HepG2 (cell line): ENCODE data around the gene GDF9. TPM values are rescaled to one million over a fixed set of nuclear protein-coding genes. Genes with fewer than 3 reads are reported as not detected.

Source experiments
- CREM ChIP-seq, 2 experiments: sonication (generic) in 1 of 2; formaldehyde crosslinking in 1 of 2; IDR thresholded peaks; 2 replicates each; pipeline versions ENCODE4 v1.4.0 to v1.6.1; 2016 to 2020; ENCODE audit warnings: antibody characterized with exemption in 1 of 2, mild to moderate bottlenecking in 1 of 2, missing genetic modification reagents in 1 of 2
- HMGXB3 ChIP-seq: sonication (generic); formaldehyde crosslinking; IDR thresholded peaks from 2 replicates; pipeline ENCODE4 v1.4.0; 2020; ENCODE audit warnings: missing genetic modification reagents, borderline replicate concordance
- HOXA3 ChIP-seq: sonication (generic); formaldehyde crosslinking; IDR thresholded peaks from 2 replicates; pipeline ENCODE4 v1.5.0; 2020; ENCODE audit warnings: missing genetic modification reagents
- MTERF4 ChIP-seq: sonication (generic); formaldehyde crosslinking; IDR thresholded peaks from 2 replicates; pipeline ENCODE4 v1.8.0; 2023; ENCODE audit warnings: mild to moderate bottlenecking, missing genetic modification reagents
- NFKB2 ChIP-seq: sonication (generic); formaldehyde crosslinking; IDR thresholded peaks from 2 replicates; pipeline ENCODE4 v1.4.0; 2020; ENCODE audit warnings: missing genetic modification reagents, borderline replicate concordance
- PATZ1 ChIP-seq: sonication (generic); formaldehyde crosslinking; IDR thresholded peaks from 2 replicates; pipeline ENCODE4 v1.4.0; 2020; ENCODE audit warnings: missing genetic modification reagents
- PPARG ChIP-seq: conservative IDR thresholded peaks from 2 replicates; pipeline ENCODE4 v1.6.1; 2016; ENCODE audit warnings: missing biosample characterization, missing genetic modification reagents
- SNRNP70 ChIP-seq: fragments of 200-400 bp; formaldehyde crosslinking; IDR thresholded peaks from 2 replicates; pipeline ENCODE4 v1.6.1; 2017; ENCODE audit warnings: mild to moderate bottlenecking, low read depth, low read length, moderate library complexity
- SOX6 ChIP-seq, 2 experiments: fragments of 450-650 bp in 1 of 2; sonication (generic) in 1 of 2; formaldehyde crosslinking in 1 of 2; IDR thresholded peaks; 2 replicates each; pipeline versions ENCODE4 v1.4.0 to v1.6.1; 2017 to 2020; ENCODE audit warnings: antibody characterized with exemption in 1 of 2, mild to moderate bottlenecking in 1 of 2, missing genetic modification reagents in 1 of 2
- ZFP62 ChIP-seq: sonication (generic); formaldehyde crosslinking; IDR thresholded peaks from 2 replicates; pipeline ENCODE4 v1.4.0; 2020; ENCODE audit warnings: missing genetic modification reagents
- ZNF292 ChIP-seq: sonication (generic); formaldehyde crosslinking; IDR thresholded peaks from 2 replicates; pipeline ENCODE4 v1.8.1; 2022; ENCODE audit warnings: mild to moderate bottlenecking, low read depth, missing genetic modification reagents, borderline replicate concordance
- ZNF556 ChIP-seq: sonication (generic); formaldehyde crosslinking; IDR thresholded peaks from 2 replicates; pipeline ENCODE4 v1.4.0; 2020; ENCODE audit warnings: mild to moderate bottlenecking, missing genetic modification reagents, borderline replicate concordance
- ZNF687 ChIP-seq: sonication (generic); formaldehyde crosslinking; IDR thresholded peaks from 2 replicates; pipeline ENCODE4 v1.5.1; 2020; ENCODE audit warnings: mild to moderate bottlenecking, missing genetic modification reagents, moderate library complexity
- ZNF775 ChIP-seq: sonication (generic); formaldehyde crosslinking; IDR thresholded peaks from 2 replicates; pipeline ENCODE4 v1.4.0; 2020; ENCODE audit warnings: missing genetic modification reagents, mild to moderate bottlenecking, moderate library complexity, borderline replicate concordance
- ZNF792 ChIP-seq: IDR thresholded peaks from 2 replicates; pipeline ENCODE4 v1.6.1; 2016
- ZSCAN12 ChIP-seq: sonication (generic); formaldehyde crosslinking; IDR thresholded peaks from 2 replicates; pipeline ENCODE4 v1.9.0; 2021; ENCODE audit warnings: mild to moderate bottlenecking, missing genetic modification reagents
- polyA plus RNA-seq, 8 experiments: library from polyadenylated mRNA; depleted of rRNA in 3 of 8; stranded (reverse) in 7 of 8; unstranded in 1 of 8; fragments of >200 nt; fragmentation: Illumina TruSeq in 4 of 8; extraction: Trizol in 4 of 8; gene quantifications; 2 replicates each; pipeline versions ENCODE4 v1.2.1 to v1.2.3, GENCODE V29; 2011 to 2016; ENCODE audit warnings: low read depth in 4 of 8, missing spikeins in 1 of 8, mixed read lengths in 1 of 8; ENCODE audit not compliant: insufficient read depth in 1 of 8
- total RNA-seq, 5 experiments: library from RNA; depleted of rRNA; stranded (reverse); fragments of >200 nt; fragmentation: Illumina TruSeq; extraction: Trizol; gene quantifications; 2 replicates each; pipeline ENCODE4 v1.2.3, GENCODE V29; 2016; ENCODE audit warnings: low read depth in 1 of 5

The GDF9 gene
- total and polyA plus RNA-seq, 2 of the 13 experiments (the other 11 are each of a cell fraction or from before 2014, with no cell fraction given) = 0.33 to 0.38 TPM

- TF ChIP-seq ZNF687 (CRISPR knock-in tag) (peak; percentile 74), HMGXB3 (CRISPR knock-in tag) (no peak; the same call in 1 of the 2 replicates), NFKB2 (peak; percentile 31; the same call in 1 of the 2 replicates), HOXA3 (CRISPR knock-in tag) (peak; percentile 70; the same call in 1 of the 2 replicates), ZNF292 (CRISPR knock-in tag) (peak; percentile 54; the same call in 1 of the 2 replicates), ZNF792 (CRISPR knock-in tag) (0 out of 2 replicates have a peak, but pooled peaks have one; percentile 33), ZFP62 (CRISPR knock-in tag) (no peak), PATZ1 (CRISPR knock-in tag) (0 out of 2 replicates have a peak, but pooled peaks have one; percentile 29), ZNF556 (CRISPR knock-in tag) (0 out of 2 replicates have a peak, but pooled peaks have one; percentile 34), CREM (IDR thresholded peaks at IDR 0.05) (no peak), CREM (CRISPR knock-in tag; IDR thresholded peaks at IDR 0.05) (no peak), ZNF775 (CRISPR knock-in tag) (no peak), PPARG (CRISPR knock-in tag) (no peak), SOX6 (IDR thresholded peaks at IDR 0.05) (no peak), SOX6 (CRISPR knock-in tag; IDR thresholded peaks at IDR 0.05) (peak; percentile 62), SNRNP70 (no peak), MTERF4 (CRISPR knock-in tag) (peak; percentile 58; the same call in 1 of the 2 replicates), ZSCAN12 (0 out of 2 replicates have a peak, but pooled peaks have one; percentile 21)
Measured at GRCh38 chr5:132829742-132830435, 36.4 kb downstream of the GDF9 start (continued).
